Endodermal cell (in vitro differentiated cells): ENCODE data around the gene GRIK5. TPM values are rescaled to one million over a fixed set of nuclear protein-coding genes. Genes with fewer than 3 reads are reported as not detected.

Experiments
- DNase-seq: peaks from one replicate; pipeline ENCODE4 v3.0.0-alpha.2; 2017
- H3K27ac ChIP-seq: 2 replicates; pipeline ENCODE4 v1.5.1; 2013; ENCODE audit warnings: mild to moderate bottlenecking, low read depth, low read length, moderate library complexity
- H3K27me3 ChIP-seq: 2 replicates; pipeline ENCODE4 v1.6.1; 2013; ENCODE audit warnings: mild to moderate bottlenecking, low read length, moderate library complexity; ENCODE audit not compliant: insufficient read depth, control insufficient read depth, poor library complexity, severe bottlenecking
- H3K36me3 ChIP-seq: 2 replicates; pipeline ENCODE4 v1.7.0; 2013; ENCODE audit warnings: mild to moderate bottlenecking, low read length, moderate library complexity; ENCODE audit not compliant: control insufficient read depth, insufficient read depth
- H3K4me1 ChIP-seq: one replicate; pipeline ENCODE4 v1.7.0; 2013; ENCODE audit warnings: low read length; ENCODE audit not compliant: control insufficient read depth, insufficient read depth
- H3K4me3 ChIP-seq: 2 replicates; pipeline ENCODE4 v1.5.1; 2013; ENCODE audit warnings: mild to moderate bottlenecking, low read length, moderate library complexity
- H3K9ac ChIP-seq: 2 replicates; pipeline ENCODE4 v1.6.1; 2013; ENCODE audit warnings: mild to moderate bottlenecking, low read length, moderate library complexity; ENCODE audit not compliant: poor library complexity, severe bottlenecking; ENCODE audit errors: extremely low read depth
- H3K9me3 ChIP-seq: 2 replicates; pipeline ENCODE4 v1.6.1; 2013; ENCODE audit warnings: mild to moderate bottlenecking, low read length, moderate library complexity; ENCODE audit not compliant: control insufficient read depth
- H3K27ac Mint-ChIP-seq: 2 replicates; pipeline ENCODE4 v1.8.0; 2020; ENCODE audit warnings: mixed read lengths
- H3K27me3 Mint-ChIP-seq: 2 replicates; pipeline ENCODE4 v1.8.0; 2021; ENCODE audit warnings: mild to moderate bottlenecking, mixed read lengths; ENCODE audit not compliant: insufficient read depth
- H3K36me3 Mint-ChIP-seq: 2 replicates; pipeline ENCODE4 v1.8.0; 2020; ENCODE audit warnings: low read depth, mixed read lengths
- H3K4me1 Mint-ChIP-seq: 2 replicates; pipeline ENCODE4 v1.8.0; 2020; ENCODE audit warnings: mixed read lengths
- H3K4me3 Mint-ChIP-seq: 2 replicates; pipeline ENCODE4 v1.8.0; 2020; ENCODE audit warnings: mild to moderate bottlenecking, moderate library complexity, mixed read lengths
- H3K9me3 Mint-ChIP-seq: 2 replicates; pipeline ENCODE4 v1.8.0; 2020; ENCODE audit warnings: mild to moderate bottlenecking, mixed read lengths
- WGBS, 2 experiments: methylation state at CpG; one replicate each; pipeline versions ENCODE4 v1.1.5 to v1.1.7; 2013; ENCODE audit warnings: missing lambda C conversion rate in 2 of 2, mixed read lengths in 1 of 2; ENCODE audit not compliant: insufficient coverage in 1 of 2, insufficient read length in 1 of 2; 5-methylcytosine and 5-hydroxymethylcytosine counted together
- total RNA-seq, 2 donors: library from RNA; stranded (reverse); fragmentation: NEBNext Ultra II Directional in 1 of 2; extraction: Animal tissue kit (Norgen Biotek cat#: 25700) in 1 of 2; gene quantifications; 2 replicates in 1 of 2; 3 replicates in 1 of 2; pipeline ENCODE4 v1.2.1, GENCODE V29; 2021
- TF ChIP-seq, protein P1 (sequence below): fragments of 200-600 bp; sonication (generic); conservative IDR thresholded peaks from 2 replicates; pipeline ENCODE4 v1.5.0; 2021; ENCODE audit warnings: antibody characterized with exemption, mild to moderate bottlenecking

GRIK5 gene
- total RNA-seq, 2 donors from 2014 or later = 21.6 to 38.7 TPM

DNA sequence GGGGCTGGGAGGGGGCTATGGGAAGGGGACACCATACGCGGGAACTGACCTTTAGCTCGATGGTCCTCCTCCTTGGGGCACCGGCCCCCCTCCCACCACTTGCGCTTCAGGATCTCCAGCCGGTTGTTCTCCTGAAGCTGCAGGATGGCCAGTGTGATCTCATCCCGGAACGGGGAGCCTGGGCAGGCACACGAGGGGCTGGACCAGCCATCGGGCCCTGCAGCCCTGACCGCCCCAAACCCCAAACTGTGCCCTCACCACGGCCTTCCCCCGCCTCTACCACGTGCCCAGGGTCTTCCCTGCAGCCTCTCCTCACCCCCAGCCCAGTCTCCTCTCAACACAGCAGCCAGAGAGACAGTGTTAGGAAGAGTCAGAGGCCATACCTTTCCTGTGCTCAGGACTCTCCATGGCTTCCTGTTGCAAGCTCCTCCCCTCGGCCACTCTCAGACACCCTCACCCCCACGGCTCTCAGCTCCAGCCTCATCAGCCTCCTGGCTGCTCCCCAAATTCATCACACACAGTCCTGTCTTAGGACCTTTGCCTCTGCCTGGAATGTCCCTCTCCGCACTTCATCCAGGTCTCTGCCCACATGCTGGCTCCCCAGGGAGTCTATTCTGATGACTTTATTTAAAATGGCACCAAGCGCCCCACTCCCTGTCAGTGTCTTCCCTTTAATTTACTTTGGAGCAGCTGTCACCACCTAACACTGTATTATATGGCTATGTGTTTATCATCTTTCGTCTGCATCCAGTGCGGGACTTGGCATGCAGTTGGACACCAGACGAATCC is 66.3 kb downstream of the GRIK5 start:
- Histone ChIP-seq H3K9me3 (no peaks in the 10 kb centered on the region), H3K36me3 (no peaks in the 10 kb centered on the region), H3K9ac (no peak overlapping the region), H3K4me3 (no peak overlapping the region), H3K27ac (no peak overlapping the region), H3K4me1 (no peaks in the 10 kb centered on the region), H3K27me3 (peaks cover 37% of the 10 kb centered on the region)
- no peaks in the 10 kb centered on the region for H3K9me3 Mint-ChIP-seq
- H3K27ac Mint-ChIP-seq = no peak overlapping the region
- 90 to 94% methylated on average over 12 to 21 of the region's 21 CpGs for WGBS, 2 experiments
- H3K4me1 Mint-ChIP-seq = no peaks in the 10 kb centered on the region
- no peak overlapping the region for H3K4me3 Mint-ChIP-seq
- DNase-seq = no peak
- TF ChIP-seq, protein P1, sequence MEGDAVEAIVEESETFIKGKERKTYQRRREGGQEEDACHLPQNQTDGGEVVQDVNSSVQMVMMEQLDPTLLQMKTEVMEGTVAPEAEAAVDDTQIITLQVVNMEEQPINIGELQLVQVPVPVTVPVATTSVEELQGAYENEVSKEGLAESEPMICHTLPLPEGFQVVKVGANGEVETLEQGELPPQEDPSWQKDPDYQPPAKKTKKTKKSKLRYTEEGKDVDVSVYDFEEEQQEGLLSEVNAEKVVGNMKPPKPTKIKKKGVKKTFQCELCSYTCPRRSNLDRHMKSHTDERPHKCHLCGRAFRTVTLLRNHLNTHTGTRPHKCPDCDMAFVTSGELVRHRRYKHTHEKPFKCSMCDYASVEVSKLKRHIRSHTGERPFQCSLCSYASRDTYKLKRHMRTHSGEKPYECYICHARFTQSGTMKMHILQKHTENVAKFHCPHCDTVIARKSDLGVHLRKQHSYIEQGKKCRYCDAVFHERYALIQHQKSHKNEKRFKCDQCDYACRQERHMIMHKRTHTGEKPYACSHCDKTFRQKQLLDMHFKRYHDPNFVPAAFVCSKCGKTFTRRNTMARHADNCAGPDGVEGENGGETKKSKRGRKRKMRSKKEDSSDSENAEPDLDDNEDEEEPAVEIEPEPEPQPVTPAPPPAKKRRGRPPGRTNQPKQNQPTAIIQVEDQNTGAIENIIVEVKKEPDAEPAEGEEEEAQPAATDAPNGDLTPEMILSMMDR = no peak
- peaks cover 43% of the 10 kb centered on the region for H3K27me3 Mint-ChIP-seq
- no peaks in the 10 kb centered on the region for H3K36me3 Mint-ChIP-seq

DNA sequence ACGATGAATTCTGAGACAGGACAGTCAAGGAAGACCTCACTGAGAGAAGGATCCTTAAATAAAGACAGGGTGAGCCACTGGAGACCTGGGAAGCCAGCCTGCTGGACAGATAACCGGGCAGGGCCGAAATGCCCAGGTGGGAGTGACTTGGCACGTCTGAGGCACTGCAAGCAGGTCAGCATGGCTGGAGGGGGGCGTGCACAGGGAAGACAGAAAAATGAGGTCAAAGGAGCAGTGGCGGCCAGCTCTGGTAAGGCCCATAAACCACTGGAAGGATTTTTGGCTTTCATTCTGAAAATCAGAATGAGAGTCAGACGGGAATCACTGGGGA is 70.2 kb downstream of the GRIK5 start:
- no peaks in the 10 kb centered on the region for H3K4me1 ChIP-seq
- Mint-ChIP-seq H3K36me3 (no peaks in the 10 kb centered on the region), H3K27me3 (peaks cover 80% of the 10 kb centered on the region), H3K27ac (no peak overlapping the region), H3K4me3 (no peak overlapping the region), H3K4me1 (peaks cover 2% of the 10 kb centered on the region), H3K9me3 (no peaks in the 10 kb centered on the region)
- no peaks in the 10 kb centered on the region for H3K36me3 ChIP-seq
- 88 to 97% methylated on average over 7 of the region's 7 CpGs for WGBS, 2 experiments
- no peak for DNase-seq
- TF ChIP-seq, protein P1 = no peak
- peaks cover 75% of the 10 kb centered on the region for H3K27me3 ChIP-seq
- H3K9ac ChIP-seq = no peak overlapping the region
- no peak overlapping the region for H3K4me3 ChIP-seq
- no peaks in the 10 kb centered on the region for H3K9me3 ChIP-seq
- no peak overlapping the region for H3K27ac ChIP-seq

DNA sequence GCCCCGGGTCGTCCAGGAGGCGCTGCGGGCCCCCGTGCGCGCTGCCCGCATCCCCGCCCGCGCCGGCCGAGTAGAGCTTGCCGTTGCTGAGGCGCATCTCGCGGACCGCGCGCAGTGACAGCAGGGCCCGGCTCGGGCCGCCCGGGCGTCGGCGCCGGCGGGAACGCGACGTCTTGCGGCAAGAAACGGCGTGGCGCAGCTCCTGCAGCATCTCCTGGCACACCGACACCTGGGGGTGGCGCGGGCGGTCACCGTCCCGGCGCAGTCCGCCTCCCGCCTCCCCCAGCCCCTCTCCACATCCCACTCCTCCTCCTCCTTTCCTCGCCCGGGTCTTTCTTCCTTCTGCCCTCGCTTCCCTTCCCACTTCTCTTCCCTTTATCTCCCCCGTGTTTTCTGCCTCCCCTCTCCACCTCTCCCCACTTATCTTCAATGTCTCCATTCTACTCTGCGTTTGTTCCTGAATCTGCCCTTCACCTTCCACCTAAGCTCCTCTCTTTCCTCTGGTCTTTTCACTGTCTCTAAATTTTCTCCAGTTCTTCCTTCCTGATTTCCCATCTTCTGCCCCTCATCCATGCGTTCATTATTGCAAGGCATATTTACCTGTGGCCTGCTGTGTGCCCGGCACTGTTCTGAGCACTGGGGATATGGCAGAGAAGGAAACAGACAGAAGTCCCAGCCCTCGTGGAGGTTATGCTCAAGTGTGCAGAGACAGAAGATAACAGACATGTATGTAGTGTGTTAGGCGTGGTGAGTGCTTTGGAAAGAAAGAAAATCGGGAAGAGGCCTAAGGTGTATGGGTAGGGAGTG is 70.7 kb downstream of the GRIK5 start:
- no peak overlapping the region for H3K27ac Mint-ChIP-seq

More for the DNA sequence above, 70.7 kb downstream of the GRIK5 start:
- no peaks in the 10 kb centered on the region for H3K36me3 Mint-ChIP-seq
- Histone ChIP-seq H3K4me1 (no peaks in the 10 kb centered on the region), H3K27me3 (peaks cover 81% of the 10 kb centered on the region), H3K9ac (no peak overlapping the region), H3K27ac (no peak overlapping the region), H3K36me3 (no peaks in the 10 kb centered on the region), H3K9me3 (no peaks in the 10 kb centered on the region), H3K4me3 (no peak overlapping the region)
- H3K4me1 Mint-ChIP-seq = peaks cover 2% of the 10 kb centered on the region
- H3K9me3 Mint-ChIP-seq = no peaks in the 10 kb centered on the region
- TF ChIP-seq, protein P1 = no peak
- peaks cover 85% of the 10 kb centered on the region for H3K27me3 Mint-ChIP-seq
- DNase-seq = peak; percentile 78
- no peak overlapping the region for H3K4me3 Mint-ChIP-seq
- 14 to 24% methylated on average over 23 to 55 of the region's 55 CpGs for WGBS, 2 experiments
